Loucy (cell line): ENCODE results near the gene SRGN.

ENCODE experiments used
- H2AFZ ChIP-seq: fragments of 200-600 bp; sonication (generic); 2 replicates; pipeline ENCODE4 v1.6.0; 2016; ENCODE audit warnings: antibody characterized with exemption, mild to moderate bottlenecking, low read length, moderate library complexity
- H3F3A ChIP-seq: fragments of 200-600 bp; 2 replicates; pipeline ENCODE4 v1.6.0; 2016; ENCODE audit warnings: antibody characterized with exemption, low read depth, mild to moderate bottlenecking
- H3K27me3 ChIP-seq: fragments of 200-600 bp; sonication (generic); 2 replicates; pipeline ENCODE4 v1.6.1; 2014; ENCODE audit warnings: low read length, mild to moderate bottlenecking; ENCODE audit not compliant: insufficient read depth, poor library complexity, severe bottlenecking
- H3K36me3 ChIP-seq: fragments of 200-600 bp; sonication (generic); 2 replicates; pipeline ENCODE4 v1.6.1; 2016; ENCODE audit warnings: low read length; ENCODE audit not compliant: insufficient read depth
- H3K4me1 ChIP-seq: fragments of 200-600 bp; sonication (generic); 2 replicates; pipeline ENCODE4 v1.5.1; 2014; ENCODE audit warnings: low read length, mild to moderate bottlenecking; ENCODE audit not compliant: insufficient read depth, poor library complexity, severe bottlenecking
- H3K4me2 ChIP-seq: fragments of 200-600 bp; sonication (generic); 2 replicates; pipeline ENCODE4 v1.6.0; 2014; ENCODE audit warnings: antibody characterized with exemption, low read length, low read depth, mild to moderate bottlenecking; ENCODE audit not compliant: poor library complexity, severe bottlenecking
- H3K4me3 ChIP-seq: fragments of 200-600 bp; sonication (generic); 2 replicates; pipeline ENCODE4 v1.5.1; 2014; ENCODE audit warnings: low read length, mild to moderate bottlenecking, mixed read lengths; ENCODE audit not compliant: poor library complexity, severe bottlenecking
- H3K79me2 ChIP-seq: fragments of 200-600 bp; sonication (generic); 2 replicates; pipeline ENCODE4 v1.6.1; 2014; ENCODE audit warnings: low read length; ENCODE audit not compliant: insufficient read depth
- H3K9ac ChIP-seq: fragments of 200-600 bp; sonication (generic); 2 replicates; pipeline ENCODE4 v1.6.0; 2014; ENCODE audit warnings: mild to moderate bottlenecking, low read depth, low read length, moderate library complexity; ENCODE audit not compliant: poor library complexity, severe bottlenecking
- H3K9me2 ChIP-seq: fragments of 200-600 bp; sonication (generic); replicated peaks from 2 replicates; pipeline ENCODE4 v1.6.1; 2016; ENCODE audit warnings: low read depth, low read length, mixed read lengths
- H3K9me3 ChIP-seq: fragments of 200-600 bp; sonication (generic); 2 replicates; pipeline ENCODE4 v1.6.1; 2014; ENCODE audit warnings: mild to moderate bottlenecking, antibody characterized with exemption, low read length, low read depth; ENCODE audit not compliant: insufficient read depth
- H4K20me1 ChIP-seq: fragments of 200-600 bp; sonication (generic); 2 replicates; pipeline ENCODE4 v1.6.0; 2014; ENCODE audit warnings: antibody characterized with exemption, low read length, mild to moderate bottlenecking; ENCODE audit not compliant: insufficient read depth, poor library complexity, severe bottlenecking
- EZH2phosphoT487 ChIP-seq: fragments of 200-600 bp; IDR thresholded peaks from 2 replicates; pipeline ENCODE4 v1.6.1; 2018; ENCODE audit warnings: antibody characterized with exemption, mild to moderate bottlenecking, moderate library complexity, borderline replicate concordance
- TF ChIP-seq, protein P1 (sequence below): fragments of 200-600 bp; sonication (generic); conservative IDR thresholded peaks from 2 replicates; pipeline ENCODE4 v1.5.1; 2014; ENCODE audit warnings: mild to moderate bottlenecking, antibody characterized with exemption, low read length

Gene SRGN

GRCh38 chr10:69071610-69072009 is 16.3 kb upstream of the SRGN start:
- H2AFZ ChIP-seq: no peak overlapping the region
- H3K27me3 ChIP-seq: no peaks in the 10 kb centered on the region

GRCh38 chr10:69073026-69073425 is 14.9 kb upstream of the SRGN start:
- Histone ChIP-seq H3K4me1 (no peaks in the 10 kb centered on the region), H3K79me2 (no peaks in the 10 kb centered on the region), H3K4me2 (no peak overlapping the region), H3K9ac (no peak overlapping the region), H2AFZ (no peak overlapping the region), H3K9me3 (no peaks in the 10 kb centered on the region), H4K20me1 (no peaks in the 10 kb centered on the region), H3K9me2 (no peaks in the 10 kb centered on the region), H3K4me3 (no peak overlapping the region), H3F3A (no peaks in the 10 kb centered on the region), H3K27me3 (no peaks in the 10 kb centered on the region), H3K36me3 (no peaks in the 10 kb centered on the region)
- TF ChIP-seq, protein P1, sequence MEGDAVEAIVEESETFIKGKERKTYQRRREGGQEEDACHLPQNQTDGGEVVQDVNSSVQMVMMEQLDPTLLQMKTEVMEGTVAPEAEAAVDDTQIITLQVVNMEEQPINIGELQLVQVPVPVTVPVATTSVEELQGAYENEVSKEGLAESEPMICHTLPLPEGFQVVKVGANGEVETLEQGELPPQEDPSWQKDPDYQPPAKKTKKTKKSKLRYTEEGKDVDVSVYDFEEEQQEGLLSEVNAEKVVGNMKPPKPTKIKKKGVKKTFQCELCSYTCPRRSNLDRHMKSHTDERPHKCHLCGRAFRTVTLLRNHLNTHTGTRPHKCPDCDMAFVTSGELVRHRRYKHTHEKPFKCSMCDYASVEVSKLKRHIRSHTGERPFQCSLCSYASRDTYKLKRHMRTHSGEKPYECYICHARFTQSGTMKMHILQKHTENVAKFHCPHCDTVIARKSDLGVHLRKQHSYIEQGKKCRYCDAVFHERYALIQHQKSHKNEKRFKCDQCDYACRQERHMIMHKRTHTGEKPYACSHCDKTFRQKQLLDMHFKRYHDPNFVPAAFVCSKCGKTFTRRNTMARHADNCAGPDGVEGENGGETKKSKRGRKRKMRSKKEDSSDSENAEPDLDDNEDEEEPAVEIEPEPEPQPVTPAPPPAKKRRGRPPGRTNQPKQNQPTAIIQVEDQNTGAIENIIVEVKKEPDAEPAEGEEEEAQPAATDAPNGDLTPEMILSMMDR: no peak
- no peak for TF ChIP-seq EZH2phosphoT487

More at GRCh38 chr10:69071610-69072009, 16.3 kb upstream of the SRGN start:
- Histone ChIP-seq H3K36me3 (no peaks in the 10 kb centered on the region), H3K4me3 (no peak overlapping the region), H3K79me2 (no peaks in the 10 kb centered on the region), H3K9ac (no peak overlapping the region), H4K20me1 (no peaks in the 10 kb centered on the region), H3K9me2 (no peaks in the 10 kb centered on the region), H3K4me1 (no peaks in the 10 kb centered on the region), H3K9me3 (no peaks in the 10 kb centered on the region), H3K4me2 (no peak overlapping the region), H3F3A (no peaks in the 10 kb centered on the region)
- TF ChIP-seq EZH2phosphoT487: no peak
- TF ChIP-seq, protein P1: no peak

DNA sequence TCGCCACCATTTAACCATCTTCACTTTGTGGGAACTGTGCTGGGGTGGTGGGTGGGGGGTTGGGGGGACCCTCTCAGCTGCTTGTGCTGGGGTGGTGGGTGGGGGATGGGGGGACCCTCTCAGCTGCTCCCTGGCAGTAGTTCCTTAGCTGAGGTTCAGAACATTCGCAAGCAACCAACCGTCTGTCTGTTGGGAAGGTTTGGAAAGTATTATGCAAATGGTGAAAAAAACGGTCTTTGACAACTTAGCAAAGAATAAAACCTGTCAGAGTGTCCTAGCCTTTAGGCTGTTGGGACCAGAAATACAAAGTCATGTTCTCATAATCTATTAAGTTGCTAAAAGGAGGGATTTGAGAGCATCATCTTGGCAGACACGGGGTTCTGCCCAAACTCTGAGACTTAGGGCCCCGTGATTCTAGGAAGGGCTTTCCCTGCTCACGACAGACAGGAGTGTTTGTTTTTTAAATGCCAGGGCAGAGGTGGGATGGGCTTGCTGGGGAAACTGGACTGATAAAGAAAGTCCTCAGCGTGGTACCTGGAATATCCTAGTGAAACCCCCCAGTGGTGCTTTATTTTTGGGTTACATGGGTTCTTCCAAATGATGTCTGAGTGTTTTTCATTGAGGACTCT is 14.1 kb upstream of the SRGN start:
- Histone ChIP-seq H3F3A (no peaks in the 10 kb centered on the region), H3K9me2 (no peaks in the 10 kb centered on the region), H3K79me2 (no peaks in the 10 kb centered on the region), H2AFZ (no peak overlapping the region), H3K4me3 (no peak overlapping the region), H3K9ac (no peak overlapping the region), H3K4me1 (no peaks in the 10 kb centered on the region), H3K36me3 (no peaks in the 10 kb centered on the region), H4K20me1 (no peaks in the 10 kb centered on the region), H3K4me2 (no peak overlapping the region), H3K9me3 (no peaks in the 10 kb centered on the region), H3K27me3 (no peaks in the 10 kb centered on the region)
- TF ChIP-seq, protein P1: no peak
- TF ChIP-seq EZH2phosphoT487: no peak
